Measurements from ENCODE around the gene SCD.

DNA sequence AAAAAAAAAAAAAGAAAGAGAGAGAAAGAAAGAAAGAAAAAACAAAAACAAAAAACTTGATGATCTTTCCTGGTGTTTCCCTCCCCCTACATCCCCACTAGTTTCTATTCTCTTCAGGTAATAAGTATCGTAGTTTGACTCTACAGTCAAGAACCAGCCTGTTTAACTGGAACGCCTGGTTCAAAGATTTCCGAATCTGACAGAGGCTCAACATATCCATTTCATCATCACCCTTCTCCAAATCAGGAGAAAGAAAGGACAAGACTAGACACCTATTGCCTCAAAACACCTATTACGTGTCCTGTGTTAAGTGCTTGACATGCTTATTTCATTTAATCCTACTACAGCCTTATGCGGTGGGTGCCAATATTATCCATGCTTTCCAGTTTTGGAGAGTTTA is 40.2 kb upstream of the SCD start:
- TF ChIP-seq POLR2AphosphoS5 (IDR thresholded peaks at IDR 0.05; ENCODE audit: low read depth) (no peak), EZH2 (IDR thresholded peaks at IDR 0.05; ENCODE audit: low read depth, unreplicated experiment) (no peak), REST (IDR thresholded peaks at IDR 0.05; ENCODE audit: unreplicated experiment) (no peak), EZH2phosphoT487 (IDR thresholded peaks at IDR 0.05; ENCODE audit: unreplicated experiment) (no peak)
- TF ChIP-seq, protein P1, sequence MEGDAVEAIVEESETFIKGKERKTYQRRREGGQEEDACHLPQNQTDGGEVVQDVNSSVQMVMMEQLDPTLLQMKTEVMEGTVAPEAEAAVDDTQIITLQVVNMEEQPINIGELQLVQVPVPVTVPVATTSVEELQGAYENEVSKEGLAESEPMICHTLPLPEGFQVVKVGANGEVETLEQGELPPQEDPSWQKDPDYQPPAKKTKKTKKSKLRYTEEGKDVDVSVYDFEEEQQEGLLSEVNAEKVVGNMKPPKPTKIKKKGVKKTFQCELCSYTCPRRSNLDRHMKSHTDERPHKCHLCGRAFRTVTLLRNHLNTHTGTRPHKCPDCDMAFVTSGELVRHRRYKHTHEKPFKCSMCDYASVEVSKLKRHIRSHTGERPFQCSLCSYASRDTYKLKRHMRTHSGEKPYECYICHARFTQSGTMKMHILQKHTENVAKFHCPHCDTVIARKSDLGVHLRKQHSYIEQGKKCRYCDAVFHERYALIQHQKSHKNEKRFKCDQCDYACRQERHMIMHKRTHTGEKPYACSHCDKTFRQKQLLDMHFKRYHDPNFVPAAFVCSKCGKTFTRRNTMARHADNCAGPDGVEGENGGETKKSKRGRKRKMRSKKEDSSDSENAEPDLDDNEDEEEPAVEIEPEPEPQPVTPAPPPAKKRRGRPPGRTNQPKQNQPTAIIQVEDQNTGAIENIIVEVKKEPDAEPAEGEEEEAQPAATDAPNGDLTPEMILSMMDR (conservative IDR thresholded peaks at IDR 0.05; ENCODE audit: low read depth in 2 of 2), result no peak

Measured in GM23338 (cell line).